Lung (tissue), 12 donors: ENCODE results near the gene PAQR9. TPM values are rescaled to one million over a fixed set of nuclear protein-coding genes. Genes with fewer than 3 reads are reported as not detected.

Experiments used
- ATAC-seq: fragments of 200-7000 bp; cut with Tn5 transposase; one replicate; pipeline ENCODE4 v1.9.1; 2020; ENCODE audit warnings: moderate number of reproducible peaks; ENCODE audit not compliant: insufficient read depth, low FRiP score
- DNase-seq, 3 donors: peaks; one replicate each; pipeline ENCODE4 v3.0.0-alpha.2; 2013 to 2017
- H3K27ac ChIP-seq, 2 donors: one replicate each; pipeline ENCODE4 v1.5.1; 2013; ENCODE audit warnings: mild to moderate bottlenecking in 2 of 2, moderate library complexity in 2 of 2, control low read depth in 1 of 2, inconsistent platforms in 1 of 2, low read depth in 1 of 2, low read length in 1 of 2
- H3K27me3 ChIP-seq, 3 donors: one replicate each; pipeline ENCODE4 v1.5.1; 2013; ENCODE audit warnings: low read length in 2 of 3; ENCODE audit not compliant: control insufficient read depth in 3 of 3, insufficient read depth in 3 of 3
- H3K36me3 ChIP-seq, 4 donors: one replicate each; pipeline ENCODE4 v1.5.1; 2013; ENCODE audit warnings: low read length in 4 of 4, mild to moderate bottlenecking in 1 of 4, moderate library complexity in 1 of 4; ENCODE audit not compliant: control insufficient read depth in 4 of 4, insufficient read depth in 4 of 4
- H3K4me1 ChIP-seq, 5 donors: one replicate each; pipeline ENCODE4 v1.5.1; 2013; ENCODE audit warnings: low read length in 5 of 5, mild to moderate bottlenecking in 2 of 5, moderate library complexity in 1 of 5; ENCODE audit not compliant: control insufficient read depth in 5 of 5, insufficient read depth in 5 of 5
- H3K4me3 ChIP-seq: one replicate; pipeline ENCODE4 v1.5.1; 2013; ENCODE audit warnings: mild to moderate bottlenecking, control low read depth, moderate library complexity
- H3K9ac ChIP-seq, 2 donors: one replicate each; pipeline ENCODE4 v1.5.1; 2013; ENCODE audit warnings: low read length in 2 of 2, control low read depth in 1 of 2; ENCODE audit not compliant: insufficient read depth in 1 of 2
- H3K9me3 ChIP-seq, 4 donors: one replicate each; pipeline ENCODE4 v1.5.1; 2013; ENCODE audit warnings: low read length in 3 of 4, mild to moderate bottlenecking in 1 of 4, moderate library complexity in 1 of 4; ENCODE audit not compliant: control insufficient read depth in 4 of 4, insufficient read depth in 3 of 4
- CTCF ChIP-seq: IDR thresholded peaks from 2 replicates; pipeline ENCODE4 v1.5.1; 2012; ENCODE audit warnings: mild to moderate bottlenecking; ENCODE audit errors: control extremely low read depth, extremely low read depth
- WGBS, 2 donors: extraction: QIAGEN DNeasy Blood & Tissue Kit; methylation state at CpG; one replicate each; pipeline ENCODE4 v1.1.7; 2013; 5-methylcytosine and 5-hydroxymethylcytosine counted together
- polyA plus RNA-seq, 2 donors: library from polyadenylated mRNA; stranded (reverse); fragments of 200-250 nt; gene quantifications; one replicate each; pipeline ENCODE4 v1.2.1, GENCODE V29; 2013
- total RNA-seq, 2 donors: library from RNA; depleted of rRNA in 1 of 2; stranded (reverse); fragments of >200 nt in 1 of 2; gene quantifications; one replicate each; pipeline ENCODE4 v1.2.1, GENCODE V29; 2014 to 2021
- donor health status: control.
- donor health status: control.
- donor health status: Bipolar disorder and iron deficiency.
- donor health status: healthy.
- donor health status: DM: yes; HTN: yes; CAD: no.

Gene PAQR9
- total and polyA plus RNA-seq, 4 donors, result not detected

DNA sequence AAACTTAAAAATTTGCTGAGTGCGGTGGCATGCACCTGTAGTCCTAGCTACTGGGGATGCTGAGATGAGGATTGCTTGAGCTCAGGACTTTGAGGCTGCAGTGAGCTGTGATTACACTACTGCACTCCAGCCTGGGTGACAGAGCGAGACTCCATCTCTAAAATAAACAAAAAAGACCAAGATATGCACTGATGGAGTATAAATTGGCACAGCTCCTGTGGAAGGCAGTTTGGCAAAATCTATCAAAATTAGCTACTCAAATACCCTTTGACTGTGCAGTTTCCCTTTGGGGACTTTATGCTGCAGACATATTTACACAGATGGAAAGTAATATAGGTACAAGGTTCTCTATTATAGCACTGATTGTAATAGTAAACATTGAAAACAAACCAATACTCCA lies 19.8 kb upstream of the PAQR9 start:
- 77 to 79% methylated on average over 2 of the region's 2 CpGs for WGBS, 2 donors
- ATAC-seq (no peak), DNase-seq (no peak)
- no peak for TF ChIP-seq CTCF
- Histone ChIP-seq H3K36me3 (no peaks in the 10 kb centered on the region), H3K9ac (no peak overlapping the region), H3K9me3 (no peaks in the 10 kb centered on the region), H3K4me1 (peaks cover 0 to 8% (median 0%) of the 10 kb centered on the region in 5 donors), H3K4me3 (no peak overlapping the region), H3K27me3 (peaks cover 0 to 11% (median 7%) of the 10 kb centered on the region in 3 donors), H3K27ac (no peak overlapping the region)

DNA sequence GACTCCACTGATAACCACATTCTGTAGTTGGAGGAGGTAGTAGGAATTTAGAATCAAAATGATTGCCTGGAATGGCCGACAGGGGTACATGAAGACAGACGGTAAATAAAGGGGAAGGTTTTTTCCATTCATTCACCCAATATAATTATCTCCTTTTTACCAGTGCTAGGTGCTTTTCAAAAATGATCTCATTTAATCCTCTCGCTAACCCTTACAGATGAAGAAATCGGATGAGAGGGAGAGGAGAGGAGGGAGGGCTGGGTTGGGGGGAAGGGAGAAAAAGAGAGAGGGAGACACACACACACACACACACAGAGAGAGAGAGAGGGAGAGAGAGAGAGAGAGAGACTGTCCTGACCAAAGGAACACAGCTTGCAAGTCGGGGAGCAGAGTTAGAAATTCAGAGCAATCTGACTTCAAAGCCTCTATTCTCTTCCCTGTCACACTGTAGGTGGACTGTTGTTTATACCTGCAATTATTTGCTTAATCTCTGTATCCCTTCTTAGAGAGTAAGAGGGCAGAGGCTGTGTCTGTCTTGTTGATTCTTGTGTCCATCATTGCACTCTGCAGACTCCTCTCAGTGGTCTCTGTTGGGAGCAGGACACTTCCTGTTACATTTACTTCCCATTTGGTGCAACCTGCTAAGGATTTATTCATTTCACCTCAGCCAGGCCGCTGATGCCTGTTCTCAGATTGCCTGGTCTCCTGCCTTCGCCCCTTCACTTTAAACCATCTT lies 18.7 kb upstream of the PAQR9 start:
- no peak overlapping the region for H3K27ac ChIP-seq
- no peak for TF ChIP-seq CTCF
- H3K36me3 ChIP-seq, result no peaks in the 10 kb centered on the region
- no peak overlapping the region for H3K9ac ChIP-seq
- WGBS, 2 donors, result 50 to 63% methylated on average over 7 of the region's 7 CpGs
- no peak for ATAC-seq
- peaks cover 0 to 11% (median 7%) of the 10 kb centered on the region in 3 donors for H3K27me3 ChIP-seq
- peaks cover 0 to 2% (median 0%) of the 10 kb centered on the region in 5 donors for H3K4me1 ChIP-seq
- H3K9me3 ChIP-seq, result no peaks in the 10 kb centered on the region
- H3K4me3 ChIP-seq, result no peak overlapping the region
- no peak for DNase-seq

DNA sequence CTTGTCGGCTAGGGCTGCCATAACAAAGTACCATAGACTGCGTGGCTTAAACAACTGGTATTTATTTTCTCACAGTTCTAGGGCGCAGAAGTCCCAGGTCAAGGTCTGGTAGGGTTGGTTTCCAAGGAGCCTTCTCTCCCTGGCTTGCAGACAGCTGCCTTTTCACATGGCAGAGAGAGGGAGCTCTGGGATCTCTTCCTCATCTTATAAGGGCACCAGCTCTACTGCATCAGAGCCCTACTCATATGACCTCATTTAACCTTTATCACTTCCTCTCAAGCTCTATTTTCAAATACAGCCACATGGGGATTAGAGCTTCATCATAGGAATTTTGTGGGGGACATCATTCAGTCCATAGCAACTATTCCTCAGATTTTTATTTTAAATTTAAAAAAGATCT lies 17.6 kb upstream of the PAQR9 start:
- Histone ChIP-seq H3K9ac (no peak overlapping the region), H3K27ac (no peak overlapping the region), H3K4me1 (peaks cover 0 to 2% (median 0%) of the 10 kb centered on the region in 5 donors), H3K27me3 (peaks cover 0 to 11% (median 7%) of the 10 kb centered on the region in 3 donors), H3K9me3 (no peaks in the 10 kb centered on the region), H3K4me3 (no peak overlapping the region), H3K36me3 (no peaks in the 10 kb centered on the region)
- TF ChIP-seq CTCF, result no peak
- ATAC-seq (no peak), DNase-seq (no peak)
- WGBS, 2 donors, result 62 to 76% methylated on average over 3 of the region's 3 CpGs
